HepG2 (cell line): ENCODE measurements around the gene KNL1. TPM values are rescaled to one million over a fixed set of nuclear protein-coding genes. Genes with fewer than 3 reads are reported as not detected.
A peak's percentile ranks its signal among the peaks of the same experiment; 100 is the strongest.

ENCODE experiments used
- DDIT3 ChIP-seq: sonication (generic); formaldehyde crosslinking; IDR thresholded peaks from 2 replicates; pipeline ENCODE4 v1.4.0; 2020; ENCODE audit warnings: mild to moderate bottlenecking, missing genetic modification reagents
- DZIP1 ChIP-seq: sonication (generic); formaldehyde crosslinking; IDR thresholded peaks from 2 replicates; pipeline ENCODE4 v1.5.0; 2020; ENCODE audit warnings: mild to moderate bottlenecking, missing genetic modification reagents
- FIP1L1 ChIP-seq: fragments of 200-400 bp; formaldehyde crosslinking; IDR thresholded peaks from 2 replicates; pipeline ENCODE4 v1.6.1; 2018; ENCODE audit warnings: low read depth, mild to moderate bottlenecking, low read length, moderate library complexity, borderline replicate concordance; ENCODE audit not compliant: insufficient read depth
- HOXA3 ChIP-seq: sonication (generic); formaldehyde crosslinking; IDR thresholded peaks from 2 replicates; pipeline ENCODE4 v1.5.0; 2020; ENCODE audit warnings: missing genetic modification reagents
- HOXA5 ChIP-seq: sonication (generic); formaldehyde crosslinking; IDR thresholded peaks from 2 replicates; pipeline ENCODE4 v1.4.0; 2020; ENCODE audit warnings: missing genetic modification reagents
- HOXA7 ChIP-seq: sonication (generic); formaldehyde crosslinking; IDR thresholded peaks from 2 replicates; pipeline ENCODE4 v1.8.1; 2022; ENCODE audit warnings: mild to moderate bottlenecking, missing genetic modification reagents, moderate library complexity
- KDM3A ChIP-seq: IDR thresholded peaks from 2 replicates; pipeline ENCODE4 v1.6.1; 2018; ENCODE audit warnings: low read depth, missing compliant biosample characterization
- LRRFIP1 ChIP-seq: sonication (generic); formaldehyde crosslinking; conservative IDR thresholded peaks from 2 replicates; pipeline ENCODE4 v1.4.0; 2020; ENCODE audit warnings: missing genetic modification reagents
- MYPOP ChIP-seq: sonication (generic); formaldehyde crosslinking; IDR thresholded peaks from 2 replicates; pipeline ENCODE4 v1.8.1; 2023; ENCODE audit warnings: mild to moderate bottlenecking, moderate library complexity, missing genetic modification reagents
- RBM39 ChIP-seq: fragments of 200-400 bp; formaldehyde crosslinking; IDR thresholded peaks from one replicate; pipeline ENCODE4 v1.6.1; 2018; ENCODE audit warnings: antibody characterized with exemption, mild to moderate bottlenecking, low read depth, low read length; ENCODE audit not compliant: poor library complexity, severe bottlenecking
- SRSF1 ChIP-seq: fragments of 200-400 bp; formaldehyde crosslinking; optimal IDR thresholded peaks from 2 replicates; pipeline ENCODE3; 2017; ENCODE audit warnings: mild to moderate bottlenecking, low read depth, low read length, moderate library complexity
- ZBTB42 ChIP-seq: sonication (generic); formaldehyde crosslinking; IDR thresholded peaks from 2 replicates; pipeline ENCODE4 v1.5.0; 2020; ENCODE audit warnings: mild to moderate bottlenecking, missing genetic modification reagents
- ZMAT3 ChIP-seq: sonication (generic); formaldehyde crosslinking; conservative IDR thresholded peaks from 2 replicates; pipeline ENCODE4 v1.7.0; 2021; ENCODE audit warnings: missing genetic modification reagents
- ZNF180 ChIP-seq: sonication (generic); formaldehyde crosslinking; IDR thresholded peaks from 2 replicates; pipeline ENCODE4 v1.4.0; 2020; ENCODE audit warnings: low read depth, missing genetic modification reagents, borderline replicate concordance
- ZNF20 ChIP-seq: sonication (generic); formaldehyde crosslinking; IDR thresholded peaks from 2 replicates; pipeline ENCODE4 v1.4.0; 2020; ENCODE audit warnings: mild to moderate bottlenecking, moderate library complexity, missing genetic modification reagents
- ZNF235 ChIP-seq: sonication (generic); formaldehyde crosslinking; IDR thresholded peaks from 2 replicates; pipeline ENCODE4 v1.8.1; 2023; ENCODE audit warnings: mild to moderate bottlenecking, missing genetic modification reagents, borderline replicate concordance
- ZNF639 ChIP-seq: conservative IDR thresholded peaks from 2 replicates; pipeline ENCODE4 v1.6.1; 2018; ENCODE audit warnings: missing genetic modification reagents
- ZNF770 ChIP-seq: sonication (generic); formaldehyde crosslinking; IDR thresholded peaks from 2 replicates; pipeline ENCODE4 v1.5.0; 2020; ENCODE audit warnings: mild to moderate bottlenecking, missing genetic modification reagents
- polyA plus RNA-seq, 8 experiments: library from polyadenylated mRNA; depleted of rRNA in 3 of 8; stranded (reverse) in 7 of 8; unstranded in 1 of 8; fragments of >200 nt; fragmentation: Illumina TruSeq in 4 of 8; extraction: Trizol in 4 of 8; gene quantifications; 2 replicates each; pipeline versions ENCODE4 v1.2.1 to v1.2.3, GENCODE V29; 2011 to 2016; ENCODE audit warnings: low read depth in 4 of 8, missing spikeins in 1 of 8, mixed read lengths in 1 of 8; ENCODE audit not compliant: insufficient read depth in 1 of 8
- total RNA-seq, 5 experiments: library from RNA; depleted of rRNA; stranded (reverse); fragments of >200 nt; fragmentation: Illumina TruSeq; extraction: Trizol; gene quantifications; 2 replicates each; pipeline ENCODE4 v1.2.3, GENCODE V29; 2016; ENCODE audit warnings: low read depth in 1 of 5

KNL1 gene
- total and polyA plus RNA-seq, 2 of the 13 experiments (the other 11 are each of a cell fraction or from before 2014, with no cell fraction given): 8.0 to 21.4 TPM

GRCh38 chr15:40694688-40695468 lies 100.8 kb downstream of the KNL1 start, which contains the start of gene RAD51 (continued):
- no peak; the same call in 1 of the 2 replicates for TF ChIP-seq ZNF639 (CRISPR knock-in tag)
- TF ChIP-seq MYPOP: peak; percentile 90
- no peak for TF ChIP-seq ZNF235
- no peak for TF ChIP-seq SRSF1
- no peak for TF ChIP-seq LRRFIP1 (CRISPR knock-in tag)
- peak; percentile 61 for TF ChIP-seq HOXA3 (CRISPR knock-in tag)
- no peak for TF ChIP-seq FIP1L1
- TF ChIP-seq ZBTB42 (CRISPR knock-in tag): no peak; the same call in 1 of the 2 replicates
- peak; percentile 86 for TF ChIP-seq ZNF770 (CRISPR knock-in tag)
- peak; percentile 79; the same call in 1 of the 2 replicates for TF ChIP-seq DZIP1 (CRISPR knock-in tag)
- peak; percentile 92 for TF ChIP-seq ZMAT3
- peak; percentile 67 for TF ChIP-seq RBM39
- TF ChIP-seq HOXA5: peak; percentile 77; the same call in 1 of the 2 replicates
- no peak for TF ChIP-seq HOXA7 (CRISPR knock-in tag)
- TF ChIP-seq DDIT3 (CRISPR knock-in tag): no peak
- TF ChIP-seq KDM3A (CRISPR knock-in tag): no peak
- no peak for TF ChIP-seq ZNF20 (CRISPR knock-in tag)
- no peak for TF ChIP-seq ZNF180 (CRISPR knock-in tag)
